NCI-H748 (cell line): Measurements from ENCODE around the gene CIBAR2.

Source experiments
- DNase-seq: peaks from one replicate; lab custom pipeline; 2025; ENCODE audit not compliant: unreplicated experiment; lab: John Stamatoyannopoulos, UW

The CIBAR2 gene

DNA sequence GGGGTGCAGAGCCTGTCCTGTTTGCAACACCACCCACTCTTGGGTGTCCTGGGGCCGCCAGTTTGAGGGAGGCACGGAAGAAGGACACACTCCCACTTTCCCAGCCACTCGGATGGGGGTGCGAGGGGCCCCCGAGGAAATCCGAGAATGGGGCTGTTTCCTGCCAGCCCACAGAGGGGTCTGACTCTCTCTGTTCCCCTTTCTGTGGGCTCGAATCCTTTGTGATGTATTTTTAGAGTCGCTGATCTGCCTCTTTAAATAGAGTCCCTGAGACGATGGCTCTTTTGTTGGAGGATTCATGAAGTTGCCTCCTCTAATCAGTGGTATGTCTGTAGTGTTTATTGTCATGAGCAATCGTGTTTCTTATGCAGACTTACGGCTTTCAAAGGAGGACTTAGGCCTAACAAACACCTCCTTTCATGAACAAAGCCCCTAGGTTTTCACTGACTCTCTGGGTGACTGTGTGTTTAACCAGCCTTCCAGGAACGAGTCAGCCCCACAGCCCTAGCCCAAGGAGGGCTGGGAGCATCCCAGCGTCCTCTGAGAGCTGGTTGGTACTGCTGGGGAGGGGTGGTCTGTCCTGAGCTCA, 29.1 kb downstream of the CIBAR2 start:
- DNase-seq, result no peak

GRCh38 chr16:85082173-85083050, 29.9 kb downstream of the CIBAR2 start:
- no peak for DNase-seq

- no peak for DNase-seq
These were observed 30.5 kb downstream of the CIBAR2 start for GRCh38 chr16:85081765-85082164.

- no peak for DNase-seq
These were observed 31.2 kb downstream of the CIBAR2 start for GRCh38 chr16:85081038-85081437.

- no peak for DNase-seq
These were observed 32.3 kb downstream of the CIBAR2 start for GRCh38 chr16:85079785-85080570.

GRCh38 chr16:85078952-85079351, 33.3 kb downstream of the CIBAR2 start:
- DNase-seq, result no peak

GRCh38 chr16:85078226-85078625, 34.0 kb downstream of the CIBAR2 start:
- no peak for DNase-seq

DNA sequence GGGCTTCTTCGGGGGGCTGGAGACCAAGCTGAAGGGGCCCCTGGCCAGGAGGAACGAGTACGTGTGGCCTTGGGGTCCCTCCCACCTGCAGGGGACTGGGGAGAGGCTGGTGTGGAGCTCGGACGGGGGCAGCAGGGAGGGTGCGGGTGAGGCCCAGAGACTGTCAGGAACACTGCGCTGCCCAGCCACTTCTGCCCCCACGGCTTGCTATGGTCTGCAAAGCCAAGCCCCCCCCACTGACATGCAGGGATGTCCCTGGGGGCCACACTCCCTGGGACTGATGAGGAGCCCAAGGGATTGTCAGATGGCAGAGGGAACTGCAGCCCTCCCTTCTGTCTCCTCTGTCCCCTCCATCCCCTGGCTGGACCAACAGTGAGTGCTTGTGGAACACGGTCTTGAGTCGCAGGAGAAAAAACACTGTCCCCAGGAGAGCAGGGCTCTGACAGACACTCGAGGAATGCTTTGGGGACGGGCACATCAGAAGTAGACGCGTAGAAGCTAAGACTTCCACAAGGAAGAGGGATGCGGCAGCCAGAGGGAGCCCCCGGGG, 34.6 kb downstream of the CIBAR2 start:
- no peak for DNase-seq

DNA sequence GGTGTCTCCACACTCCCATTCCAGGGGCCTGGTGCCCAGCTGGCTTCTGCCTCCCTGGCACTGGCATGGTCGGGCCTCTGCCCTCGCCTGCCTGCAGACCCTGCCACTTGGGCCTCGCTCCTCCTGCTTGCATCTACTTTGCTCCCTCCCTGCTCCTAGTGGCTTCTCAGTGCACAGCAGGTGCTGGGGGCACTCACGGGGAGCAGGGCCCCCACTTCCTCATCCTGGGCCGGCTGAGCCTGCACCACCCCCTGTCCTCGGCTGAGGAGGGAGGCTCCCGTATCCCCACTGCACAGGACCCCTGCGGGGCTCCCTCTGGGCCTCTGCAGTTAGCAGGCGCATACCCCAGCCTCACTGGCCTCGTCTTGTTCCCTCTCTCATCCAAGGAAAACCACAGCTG, 35.2 kb downstream of the CIBAR2 start:
- no peak for DNase-seq

- DNase-seq, result no peak
These were observed 36.9 kb downstream of the CIBAR2 start for GRCh38 chr16:85075236-85075924.

GRCh38 chr16:85074225-85074914, 37.9 kb downstream of the CIBAR2 start:
- no peak for DNase-seq

DNA sequence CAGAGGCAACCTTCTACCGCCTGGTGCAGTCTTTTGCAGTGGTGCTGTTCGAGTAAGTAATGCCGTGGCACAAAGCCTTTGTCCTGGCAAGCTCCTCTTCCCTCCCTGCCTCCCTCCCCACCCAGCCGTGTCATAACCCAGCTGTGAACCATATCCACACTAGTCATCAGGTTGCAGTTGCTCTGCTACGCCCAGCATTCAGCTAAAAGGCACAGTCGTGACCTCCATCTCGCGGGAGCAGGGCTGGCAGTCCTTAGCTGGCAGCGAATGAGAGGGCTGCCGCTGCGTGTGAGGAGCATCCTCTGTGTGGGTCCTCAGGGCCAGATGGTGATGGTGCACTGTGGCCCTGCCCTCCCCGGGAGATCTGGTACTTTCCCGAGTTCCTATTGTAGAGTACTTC, 39.3 kb downstream of the CIBAR2 start:
- no peak for DNase-seq

DNA sequence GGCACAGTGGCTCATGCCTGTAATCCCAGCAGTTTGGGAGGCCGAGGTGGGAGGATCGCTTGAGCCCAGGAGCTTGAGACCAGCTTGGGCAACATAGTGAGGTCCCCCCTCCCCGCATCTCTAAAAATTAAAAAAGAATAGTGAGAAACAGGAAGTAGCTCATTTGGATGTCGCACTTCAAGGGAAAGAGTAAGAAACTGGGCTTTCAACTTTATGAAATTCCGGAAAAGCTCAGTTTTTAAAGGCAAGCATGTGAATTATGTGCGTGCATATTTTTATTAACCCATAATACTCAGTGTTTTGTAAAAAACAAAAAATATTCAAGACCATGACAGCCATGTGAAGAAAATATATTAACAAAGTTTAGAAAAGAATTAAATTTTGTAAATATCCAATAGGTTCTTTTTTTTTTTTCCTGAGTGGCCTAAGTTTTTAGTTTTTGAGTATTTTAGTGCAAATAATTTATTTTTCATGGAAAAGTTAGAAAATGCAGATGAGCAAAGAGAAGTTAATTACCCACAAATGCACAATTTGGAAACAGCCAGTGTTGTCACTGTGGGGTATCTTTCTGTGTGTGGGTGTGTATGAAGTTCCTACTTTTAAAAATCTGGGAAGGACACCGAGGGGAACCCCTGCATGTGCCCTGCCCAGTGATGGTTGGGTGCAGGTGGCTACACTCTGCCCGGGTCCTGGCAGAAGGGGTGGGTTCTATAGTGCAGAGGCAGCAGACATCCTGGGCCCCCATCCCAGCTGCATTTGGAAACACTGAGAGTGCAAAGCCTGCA, 40.0 kb downstream of the CIBAR2 start:
- no peak for DNase-seq

DNA sequence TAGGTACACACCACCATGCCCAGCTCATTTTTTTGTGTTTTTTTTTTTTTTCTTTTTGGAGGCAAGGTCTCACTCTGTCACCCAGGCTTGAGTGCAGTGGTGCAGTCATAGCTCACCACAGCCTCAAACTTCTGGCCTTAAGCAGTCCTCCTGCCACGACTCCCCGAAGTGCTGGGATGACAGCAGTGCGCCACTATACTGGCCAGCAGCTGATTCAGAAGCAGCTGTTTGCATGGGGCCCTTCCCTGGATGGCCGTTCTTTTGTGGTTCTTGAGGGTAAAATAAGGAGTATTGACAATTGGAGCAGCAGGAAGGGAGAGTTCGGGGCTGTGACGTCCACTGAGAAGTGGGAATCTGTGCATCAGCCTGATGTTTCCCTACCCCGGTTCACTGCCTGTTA, 43.1 kb downstream of the CIBAR2 start:
- DNase-seq, result no peak

GRCh38 chr16:85068746-85069145, 43.5 kb downstream of the CIBAR2 start:
- DNase-seq, result no peak

DNA sequence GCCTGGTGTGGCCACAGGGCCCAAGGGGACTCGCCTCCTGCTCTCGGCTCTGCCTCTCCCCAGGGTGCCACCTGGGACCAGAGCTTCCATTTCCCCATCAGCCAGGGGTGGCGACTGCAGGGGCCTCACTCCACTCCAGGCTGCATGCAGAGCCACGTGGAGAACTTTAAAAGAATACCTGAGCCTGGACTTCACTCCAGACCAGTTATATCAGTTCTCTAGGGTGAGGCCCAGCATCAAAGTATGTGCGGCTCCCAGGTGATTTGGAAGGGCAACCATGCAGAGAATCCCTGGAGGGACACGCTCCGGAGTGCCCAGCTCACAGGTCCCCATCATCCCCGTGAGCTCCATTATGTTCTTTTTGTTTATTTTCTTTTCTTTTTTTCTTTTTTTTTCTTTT, 44.8 kb downstream of the CIBAR2 start:
- DNase-seq, result no peak

GRCh38 chr16:85067024-85067423, 45.2 kb downstream of the CIBAR2 start:
- no peak for DNase-seq

- no peak for DNase-seq
These were observed 45.9 kb downstream of the CIBAR2 start for GRCh38 chr16:85066346-85066885.

DNA sequence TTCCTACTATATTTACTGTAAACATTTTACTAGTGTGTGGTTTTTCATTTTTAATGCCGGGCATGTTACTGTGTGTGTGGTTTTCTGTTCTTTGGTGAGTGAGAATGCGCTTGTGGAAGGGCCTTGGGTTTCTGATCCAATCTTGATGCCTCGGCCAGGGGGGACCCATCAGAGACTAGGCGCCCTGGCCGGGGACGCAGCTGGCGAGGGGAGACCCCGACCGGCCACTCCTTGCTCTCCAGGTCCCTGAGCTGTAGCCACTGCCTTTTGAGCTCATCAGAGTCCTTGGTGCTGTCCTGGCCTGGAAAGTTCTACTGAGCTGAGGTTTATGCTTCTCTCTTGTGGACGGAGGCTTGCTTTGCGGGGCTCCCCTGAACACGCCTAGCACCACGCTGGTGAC, 47.2 kb downstream of the CIBAR2 start:
- no peak for DNase-seq
